ENCODE data around the gene CLP1. TPM values are rescaled to one million over a fixed set of nuclear protein-coding genes. Genes with fewer than 3 reads are reported as not detected.
"Not testable (repeated sequence)": the region's sequence is repeated elsewhere in the genome, so short reads cannot be mapped to it uniquely, and the experiment has no call there.

CLP1 gene
- total RNA-seq, 6 donors from 2014 or later, result 10.5 to 16.9 (median 13.4) TPM

GRCh38 chr11:57703341-57703740, 45.8 kb downstream of the CLP1 start:
- DNase-seq (no peak), ATAC-seq (ENCODE audit: low FRiP score in 2 of 2) (no peak)
- Histone ChIP-seq H3K9me3 (no peaks in the 10 kb centered on the region), H3K4me3 (no peak overlapping the region), H3K36me3 (peaks cover 19 to 73% (median 55%) of the 10 kb centered on the region in 4 donors), H3K27ac (no peak overlapping the region), H3K4me1 (no peaks in the 10 kb centered on the region), H3K27me3 (no peaks in the 10 kb centered on the region)
- TF ChIP-seq CTCF (IDR thresholded peaks at IDR 0.05) (no peak), POLR2AphosphoS5 (IDR thresholded peaks at IDR 0.05) (no peak), POLR2A (IDR thresholded peaks at IDR 0.05) (no peak), EP300 (IDR thresholded peaks at IDR 0.05) (no peak)
- WGBS, 2 donors, result 94 to 96% methylated on average over 4 of the region's 4 CpGs

GRCh38 chr11:57704932-57705331, 47.4 kb downstream of the CLP1 start:
- DNase-seq, result no peak
- ATAC-seq (ENCODE audit: low FRiP score in 2 of 2), result no peak
- Histone ChIP-seq H3K27me3 (no peaks in the 10 kb centered on the region), H3K4me1 (peaks cover 0 to 9% (median 0%) of the 10 kb centered on the region in 4 donors), H3K36me3 (peaks cover 8 to 61% (median 40%) of the 10 kb centered on the region in 4 donors), H3K4me3 (no peak overlapping the region), H3K9me3 (no peaks in the 10 kb centered on the region), H3K27ac (no peak overlapping the region)
- TF ChIP-seq EP300 (IDR thresholded peaks at IDR 0.05) (no peak), POLR2A (IDR thresholded peaks at IDR 0.05) (no peak), CTCF (IDR thresholded peaks at IDR 0.05) (no peak), POLR2AphosphoS5 (IDR thresholded peaks at IDR 0.05) (no peak)
- WGBS, 2 donors, result 88 to 93% methylated on average over 6 of the region's 6 CpGs

- not testable (repeated sequence) for DNase-seq; H3K4me3 ChIP-seq; ATAC-seq (ENCODE audit: low FRiP score in 2 of 2); H3K9me3 ChIP-seq; H3K27ac ChIP-seq; H3K27me3 ChIP-seq
- Histone ChIP-seq H3K36me3 (peaks cover 4 to 56% (median 35%) of the 10 kb centered on the region in 4 donors), H3K4me1 (peaks cover 0 to 14% (median under 1%) of the 10 kb centered on the region in 4 donors)
- WGBS, 2 donors, result 64 to 73% methylated on average over 8 of the region's 8 CpGs
Observed at GRCh38 chr11:57705432-57705831, 47.9 kb downstream of the CLP1 start.

GRCh38 chr11:57709802-57710367, 52.3 kb downstream of the CLP1 start:
- Histone ChIP-seq H3K4me3 (no peak overlapping the region), H3K36me3 (peaks cover 0 to 14% (median 4%) of the 10 kb centered on the region in 4 donors), H3K9me3 (no peaks in the 10 kb centered on the region), H3K27me3 (no peaks in the 10 kb centered on the region), H3K4me1 (peaks cover 29 to 48% (median 29%) of the 10 kb centered on the region in 4 donors), H3K27ac (no peak overlapping the region)
- WGBS, 2 donors, result 93 to 94% methylated on average over 5 of the region's 5 CpGs
- no peak for ATAC-seq (ENCODE audit: low FRiP score in 2 of 2)
- TF ChIP-seq POLR2AphosphoS5 (IDR thresholded peaks at IDR 0.05), result no peak
- TF ChIP-seq CTCF (IDR thresholded peaks at IDR 0.05), result no peak
- TF ChIP-seq EP300 (IDR thresholded peaks at IDR 0.05), result no peak
- no peak for TF ChIP-seq POLR2A (IDR thresholded peaks at IDR 0.05)
- DNase-seq, result no peak

Small RNAs within 50 kb of the gene (small RNA-seq; reads per million reads assigned to genes)
- 663 to 994 (median 861) reads per million in 4 donors for gene MIR130A

Other genes starting within 250 kb of the CLP1 start
- gene SLC43A3, start 230.6 kb upstream of the CLP1 start, total RNA-seq, result 100 to 1,000 TPM in 4 of 6 donors, 10 to 100 TPM in 2; 61.6 to 177 (median 118) TPM
- 1 to 10 TPM in 5 of 6 donors, not detected in 1; 1.1 to 4.1 (median 2.0) TPM for gene RTN4RL2, start 197.2 kb upstream of the CLP1 start, total RNA-seq
- 10 to 100 TPM in 5 of 6 donors, 1 to 10 TPM in 1; 7.1 to 72.3 (median 13.9) TPM for gene SLC43A1, start 142.1 kb upstream of the CLP1 start, total RNA-seq
- 10 to 100 TPM in 5 of 6 donors, 1 to 10 TPM in 1; 7.3 to 62.2 (median 26.8) TPM for gene TIMM10, start 127.0 kb upstream of the CLP1 start, total RNA-seq
- not detected for gene SMTNL1, start 120.2 kb upstream of the CLP1 start, total RNA-seq
- 100 to 1,000 TPM in 1 of 6 donors, 10 to 100 TPM in 5; 39.8 to 142 (median 80.9) TPM for gene UBE2L6, start 90.1 kb upstream of the CLP1 start, total RNA-seq
- gene SERPING1, start 60.1 kb upstream of the CLP1 start, total RNA-seq, result 100 to 1,000 TPM; 306 to 573 (median 469) TPM
- gene YPEL4, start 7.8 kb upstream of the CLP1 start, total RNA-seq, result 1 to 10 TPM in 5 of 6 donors, under 1 TPM in 1; 0.91 to 8.4 (median 3.5) TPM
- gene ZDHHC5, start 10.4 kb downstream of the CLP1 start, total RNA-seq, result 10 to 100 TPM; 45.1 to 81.9 (median 58.7) TPM
- gene MED19, start 54.5 kb downstream of the CLP1 start, total RNA-seq, result 10 to 100 TPM in 5 of 6 donors, 1 to 10 TPM in 1; 7.4 to 14.9 (median 13.5) TPM
- 10 to 100 TPM; 16.2 to 67.3 (median 53.1) TPM for gene TMX2, start 54.8 kb downstream of the CLP1 start, total RNA-seq
- gene SELENOH, start 83.7 kb downstream of the CLP1 start, total RNA-seq, result 100 to 1,000 TPM in 5 of 6 donors, 10 to 100 TPM in 1; 56.6 to 138 (median 120) TPM
- gene BTBD18, start 94.1 kb downstream of the CLP1 start, total RNA-seq, result not detected
- 100 to 1,000 TPM; 136 to 232 (median 214) TPM for gene CTNND1, start 104.0 kb downstream of the CLP1 start, total RNA-seq

Data from upper lobe of left lung (tissue), 6 donors.